HEK293T (cell line): Measurements from ENCODE around the gene C12orf56.

Experiments
- BHLHE40 ChIP-seq: fragments of 450-650 bp; IDR thresholded peaks from 2 replicates; pipeline ENCODE4 v1.6.1; 2016; ENCODE audit warnings: mild to moderate bottlenecking, moderate library complexity, borderline replicate concordance
- ELF4 ChIP-seq: fragments of 450-650 bp; IDR thresholded peaks from 2 replicates; pipeline ENCODE4 v1.6.1; 2017; ENCODE audit warnings: antibody characterized with exemption
- FOXA1 ChIP-seq: fragments of 450-650 bp; IDR thresholded peaks from 2 replicates; pipeline ENCODE4 v1.6.1; 2016; ENCODE audit warnings: mild to moderate bottlenecking
- SP1 ChIP-seq: fragments of 450-650 bp; IDR thresholded peaks from 2 replicates; pipeline ENCODE4 v1.6.1; 2017
- SUZ12 ChIP-seq: fragments of 450-650 bp; IDR thresholded peaks from 2 replicates; pipeline ENCODE4 v1.6.1; 2016; ENCODE audit warnings: mild to moderate bottlenecking

DNA sequence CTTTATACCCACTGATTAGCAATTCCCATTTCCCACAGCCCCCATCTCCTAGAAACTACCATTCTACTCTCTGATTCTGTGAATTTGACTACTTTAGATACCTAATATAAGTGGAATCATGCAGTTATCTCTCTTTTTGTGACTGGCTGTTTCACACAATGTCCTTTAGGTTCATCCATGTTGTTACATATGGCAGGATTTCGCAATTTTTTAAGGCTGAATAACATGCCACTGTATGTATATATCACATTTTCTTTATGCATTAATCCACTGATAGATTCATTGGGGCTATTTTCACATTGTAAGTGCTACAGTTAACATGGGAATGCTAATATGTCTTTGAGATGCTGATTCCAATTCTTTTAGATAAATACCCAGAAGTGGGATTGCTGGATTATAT is 49.5 kb upstream of the C12orf56 start:
- TF ChIP-seq FOXA1: no peak
- TF ChIP-seq SUZ12: no peak
- TF ChIP-seq ELF4: no peak
- TF ChIP-seq BHLHE40: no peak
- TF ChIP-seq SP1: no peak
